NCI-H526 (cell line): ENCODE results near the gene RAD51C.
"Not testable (repeated sequence)": the region's sequence is repeated elsewhere in the genome, so short reads cannot be mapped to it uniquely, and the experiment has no call there.

ENCODE experiments used
- DNase-seq, 2 experiments: peaks; one replicate each; lab custom pipeline; 2025; lab: John Stamatoyannopoulos, UW

RAD51C gene

GRCh38 chr17:58734811-58735210 lies 42.4 kb downstream of the RAD51C start:
- no peak for DNase-seq

GRCh38 chr17:58741121-58741625 lies 48.8 kb downstream of the RAD51C start:
- DNase-seq, result no peak

- no peak for DNase-seq
Observed at GRCh38 chr17:58747674-58748073, 55.3 kb downstream of the RAD51C start.

- not testable (repeated sequence) for DNase-seq
Observed at GRCh38 chr17:58749627-58750026, 57.2 kb downstream of the RAD51C start.

DNA sequence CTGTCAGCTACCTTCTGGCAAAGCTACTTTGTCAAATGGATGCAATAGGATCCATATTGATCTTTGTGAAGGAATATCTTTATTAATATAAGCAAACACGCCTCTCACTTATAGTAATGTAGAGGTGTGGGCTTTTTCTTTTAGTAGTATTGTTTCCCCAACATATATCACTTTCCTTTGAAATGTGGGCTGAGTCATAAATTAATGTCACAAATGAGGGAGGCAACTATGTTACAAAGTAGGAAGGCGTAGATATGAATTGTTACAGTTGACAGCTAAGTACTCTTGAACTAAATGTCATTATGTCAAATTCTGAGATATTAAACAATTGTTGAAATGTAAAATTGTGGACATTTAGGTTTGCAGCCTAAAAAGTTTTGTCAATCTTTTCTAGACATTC lies 60.6 kb downstream of the RAD51C start:
- DNase-seq, result no peak

DNA sequence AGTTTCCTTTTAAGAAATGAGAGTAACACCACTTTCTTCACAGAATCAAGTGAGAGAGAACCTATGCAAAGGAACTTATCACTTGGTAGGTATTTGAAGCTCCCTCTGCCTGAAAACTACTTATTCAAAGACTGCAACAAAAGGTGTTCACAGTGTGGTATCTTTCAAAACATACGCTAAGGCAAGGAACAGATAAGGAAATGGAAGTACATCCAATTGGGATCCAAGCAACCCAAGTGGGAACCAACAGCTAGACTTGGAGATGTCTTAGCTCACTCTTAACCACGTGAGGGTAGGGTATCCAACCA lies 62.8 kb downstream of the RAD51C start:
- no peak for DNase-seq

DNA sequence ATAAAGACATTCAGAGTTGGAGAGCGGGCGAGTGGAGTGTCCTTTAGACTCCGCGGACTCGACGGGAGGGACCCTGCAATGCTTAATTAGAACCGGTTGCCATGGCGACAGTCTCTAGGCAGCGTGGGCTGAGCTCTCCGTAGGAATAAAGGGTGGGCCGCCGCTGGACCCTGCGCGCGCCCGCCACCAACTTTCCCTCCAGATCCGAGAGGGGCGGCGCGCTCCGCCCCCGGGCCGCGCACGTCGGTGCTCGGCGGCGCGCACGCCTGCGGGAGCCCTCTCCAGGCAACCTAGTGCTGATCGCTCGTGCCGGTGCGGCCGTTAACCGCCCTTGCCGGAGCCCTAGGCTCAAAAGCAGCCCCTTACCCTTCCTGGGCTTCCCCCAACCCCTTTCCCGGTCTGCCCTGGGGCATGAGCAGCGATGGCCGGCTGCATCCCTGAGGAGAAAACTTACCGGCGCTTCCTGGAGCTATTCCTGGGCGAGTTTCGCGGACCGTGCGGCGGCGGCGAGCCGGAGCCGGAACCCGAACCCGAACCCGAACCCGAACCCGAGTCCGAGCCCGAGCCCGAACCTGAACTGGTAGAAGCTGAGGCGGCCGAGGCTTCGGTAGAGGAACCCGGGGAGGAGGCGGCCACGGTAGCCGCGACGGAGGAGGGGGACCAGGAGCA lies 63.3 kb downstream of the RAD51C start, which contains the start of gene PPM1E:
Gene PPM1E (plus strand): TSS at position 278 of the 669 bp plus-strand sequence.
- DNase-seq, result peak; percentile 79 to 94

- peak; percentile 73 to 74 for DNase-seq
Observed at GRCh38 chr17:58756246-58757161, 64.1 kb downstream of the RAD51C start.

DNA sequence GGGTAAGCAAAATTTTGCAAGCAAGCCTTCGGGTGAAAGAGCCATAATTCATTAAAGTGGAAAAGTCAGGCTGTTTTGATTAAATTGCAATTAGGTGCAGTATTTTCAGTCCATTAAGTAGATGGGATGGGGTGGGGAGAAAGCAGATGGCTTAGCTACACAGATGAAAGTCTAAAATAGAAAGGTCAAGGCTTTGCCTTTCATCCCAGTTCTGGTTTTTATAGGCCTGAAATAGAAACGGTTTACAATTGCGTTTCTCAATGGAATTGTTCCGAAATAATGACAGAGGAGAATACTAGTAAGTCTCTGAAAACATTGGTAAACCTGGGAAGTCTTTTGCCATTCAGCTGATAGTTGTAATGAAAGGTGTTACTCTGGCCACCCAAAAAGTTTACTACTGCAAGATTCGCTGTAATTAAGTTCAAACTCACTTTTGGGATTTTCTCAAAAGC lies 64.8 kb downstream of the RAD51C start:
- peak in 1 of 2 experiments; percentile 7 for DNase-seq

DNA sequence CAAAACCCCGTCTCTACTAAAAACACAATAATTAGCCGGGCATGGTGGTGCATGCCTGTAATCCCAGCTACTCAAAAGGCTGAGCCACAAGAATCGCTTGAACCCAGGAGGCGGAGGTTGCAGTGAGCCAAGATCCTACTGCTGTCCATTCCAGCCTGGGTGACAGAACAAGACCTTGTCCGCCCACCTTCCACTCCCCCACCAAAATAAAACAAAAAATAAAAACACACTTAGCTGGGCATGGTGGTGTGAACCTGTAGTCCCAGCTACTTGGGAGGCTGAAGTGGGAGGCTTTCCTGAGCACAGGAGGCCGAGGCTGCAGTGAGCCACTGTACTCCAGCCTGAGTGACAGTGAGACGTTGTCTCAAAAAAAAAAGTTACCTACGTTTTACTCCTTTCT lies 66.5 kb downstream of the RAD51C start:
- DNase-seq, result no peak

DNA sequence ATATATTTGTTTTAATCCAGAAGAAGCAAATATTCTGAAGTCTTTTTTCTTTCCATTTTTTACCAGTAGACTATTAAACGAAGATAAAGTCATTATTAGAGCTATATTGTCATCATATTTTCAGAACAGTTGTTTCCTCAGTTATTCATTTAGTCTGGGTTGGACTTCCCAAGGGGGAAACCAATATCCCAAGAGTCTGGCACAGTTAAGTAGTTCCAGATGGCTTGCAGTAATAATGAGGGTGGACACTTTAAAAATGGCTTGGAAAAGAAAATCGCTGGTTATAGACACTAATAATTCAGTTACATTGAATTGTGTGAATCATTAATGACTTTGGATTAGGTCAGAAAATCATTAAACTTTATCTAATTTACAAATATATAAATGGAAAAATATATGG lies 67.1 kb downstream of the RAD51C start:
- DNase-seq, result no peak

GRCh38 chr17:58760248-58760647 lies 67.8 kb downstream of the RAD51C start:
- no peak for DNase-seq

GRCh38 chr17:58763263-58763662 lies 70.9 kb downstream of the RAD51C start:
- DNase-seq, result no peak

- no peak for DNase-seq
Observed at GRCh38 chr17:58764373-58764772, 72.0 kb downstream of the RAD51C start.

GRCh38 chr17:58778482-58778881 lies 86.1 kb downstream of the RAD51C start:
- DNase-seq, result not testable (repeated sequence)

DNA sequence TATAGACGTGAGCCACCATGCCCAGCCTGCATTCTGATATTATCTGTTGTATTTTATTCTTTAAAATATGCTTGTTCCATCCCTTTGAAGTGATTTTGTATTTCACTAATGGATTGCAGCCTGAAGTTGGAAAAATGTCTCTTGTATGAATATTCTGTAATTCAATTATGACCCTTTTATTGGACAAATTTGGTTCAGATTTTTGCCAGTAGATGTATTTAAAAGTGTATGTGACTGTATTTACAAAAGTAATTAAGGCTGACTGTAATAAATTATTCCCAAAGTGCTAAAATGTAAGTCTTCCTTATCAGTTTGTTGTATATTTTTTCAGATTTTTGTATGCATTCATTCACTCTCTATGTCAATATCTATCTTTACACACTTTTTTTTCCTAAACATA lies 87.0 kb downstream of the RAD51C start:
- DNase-seq, result no peak

DNA sequence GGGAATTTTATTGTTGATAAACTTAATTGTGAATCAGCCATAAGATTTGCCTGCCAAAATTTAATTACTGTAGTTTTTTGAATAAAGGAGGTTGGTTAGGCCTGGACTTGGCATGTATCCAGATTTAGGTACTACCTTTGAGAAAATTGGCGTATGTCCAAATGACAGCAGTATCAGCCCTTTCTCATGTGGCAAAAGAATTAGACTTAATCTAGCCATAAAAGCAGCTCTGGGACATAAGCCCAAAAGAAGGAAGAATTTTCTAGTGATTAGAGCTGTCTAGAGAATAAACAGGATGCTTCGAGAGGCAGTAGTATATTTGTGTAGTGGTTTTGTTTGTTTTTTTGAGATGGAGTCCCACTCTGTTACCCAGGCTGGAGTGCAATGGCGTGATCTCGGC lies 91.0 kb downstream of the RAD51C start:
- DNase-seq, result peak in 1 of 2 experiments; percentile 31

GRCh38 chr17:58785097-58785496 lies 92.7 kb downstream of the RAD51C start:
- DNase-seq, result no peak
